ENCODE data around the gene TECTA.

Gene TECTA

GRCh38 chr11:121143921-121144320 lies 42.9 kb downstream of the TECTA start:
- no peak for DNase-seq
- no peaks in the 10 kb centered on the region for H3K9me2 ChIP-seq (replicated peaks; ENCODE audit: insufficient read depth, low read length)
- no peaks in the 10 kb centered on the region for H3K36me3 ChIP-seq (replicated peaks; ENCODE audit: insufficient read depth, low read length)
- no peak overlapping the region for H3K9ac ChIP-seq (ENCODE audit: low read length)
- no peak overlapping the region for H3K4me2 ChIP-seq (ENCODE audit: low read depth, low read length)
- no peak overlapping the region for H3K27ac ChIP-seq (ENCODE audit: low read length)
- H3K79me2 ChIP-seq (ENCODE audit: low read length), result no peaks in the 10 kb centered on the region
- H3K4me3 ChIP-seq (ENCODE audit: low read length), result no peak overlapping the region
- no peak overlapping the region for H2AFZ ChIP-seq (ENCODE audit: low read length)
- H3F3A ChIP-seq (ENCODE audit: insufficient read depth, low read length), result no peaks in the 10 kb centered on the region
- H3K4me1 ChIP-seq (ENCODE audit: low read length), result no peaks in the 10 kb centered on the region
- no peaks in the 10 kb centered on the region for H3K27me3 ChIP-seq (replicated peaks; ENCODE audit: insufficient read depth, low read length)
- no peaks in the 10 kb centered on the region for H3K9me3 ChIP-seq (replicated peaks; ENCODE audit: insufficient read depth, low read length)
- H4K20me1 ChIP-seq (ENCODE audit: insufficient read depth, low read length), result no peaks in the 10 kb centered on the region
- TF ChIP-seq, protein P1, sequence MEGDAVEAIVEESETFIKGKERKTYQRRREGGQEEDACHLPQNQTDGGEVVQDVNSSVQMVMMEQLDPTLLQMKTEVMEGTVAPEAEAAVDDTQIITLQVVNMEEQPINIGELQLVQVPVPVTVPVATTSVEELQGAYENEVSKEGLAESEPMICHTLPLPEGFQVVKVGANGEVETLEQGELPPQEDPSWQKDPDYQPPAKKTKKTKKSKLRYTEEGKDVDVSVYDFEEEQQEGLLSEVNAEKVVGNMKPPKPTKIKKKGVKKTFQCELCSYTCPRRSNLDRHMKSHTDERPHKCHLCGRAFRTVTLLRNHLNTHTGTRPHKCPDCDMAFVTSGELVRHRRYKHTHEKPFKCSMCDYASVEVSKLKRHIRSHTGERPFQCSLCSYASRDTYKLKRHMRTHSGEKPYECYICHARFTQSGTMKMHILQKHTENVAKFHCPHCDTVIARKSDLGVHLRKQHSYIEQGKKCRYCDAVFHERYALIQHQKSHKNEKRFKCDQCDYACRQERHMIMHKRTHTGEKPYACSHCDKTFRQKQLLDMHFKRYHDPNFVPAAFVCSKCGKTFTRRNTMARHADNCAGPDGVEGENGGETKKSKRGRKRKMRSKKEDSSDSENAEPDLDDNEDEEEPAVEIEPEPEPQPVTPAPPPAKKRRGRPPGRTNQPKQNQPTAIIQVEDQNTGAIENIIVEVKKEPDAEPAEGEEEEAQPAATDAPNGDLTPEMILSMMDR (IDR thresholded peaks at IDR 0.05; ENCODE audit: low read length), result no peak
- no peak for TF ChIP-seq EZH2phosphoT487 (IDR thresholded peaks at IDR 0.05; ENCODE audit: low read length)
- no peak for TF ChIP-seq EZH2 (optimal IDR thresholded peaks at IDR 0.05; ENCODE audit: low read depth, low read length)

GRCh38 chr11:121144723-121145122 lies 43.7 kb downstream of the TECTA start:
- no peaks in the 10 kb centered on the region for H3K27me3 ChIP-seq (replicated peaks; ENCODE audit: insufficient read depth, low read length)
- TF ChIP-seq EZH2 (optimal IDR thresholded peaks at IDR 0.05; ENCODE audit: low read depth, low read length) (no peak), EZH2phosphoT487 (IDR thresholded peaks at IDR 0.05; ENCODE audit: low read length) (no peak)
- TF ChIP-seq, protein P1 (IDR thresholded peaks at IDR 0.05; ENCODE audit: low read length), result no peak
- H2AFZ ChIP-seq (ENCODE audit: low read length), result no peak overlapping the region
- H3K9ac ChIP-seq (ENCODE audit: low read length), result no peak overlapping the region
- H3F3A ChIP-seq (ENCODE audit: insufficient read depth, low read length), result no peaks in the 10 kb centered on the region
- H4K20me1 ChIP-seq (ENCODE audit: insufficient read depth, low read length), result no peaks in the 10 kb centered on the region
- no peaks in the 10 kb centered on the region for H3K79me2 ChIP-seq (ENCODE audit: low read length)
- no peaks in the 10 kb centered on the region for H3K9me2 ChIP-seq (replicated peaks; ENCODE audit: insufficient read depth, low read length)
- no peak overlapping the region for H3K4me3 ChIP-seq (ENCODE audit: low read length)
- no peak overlapping the region for H3K4me2 ChIP-seq (ENCODE audit: low read depth, low read length)
- H3K36me3 ChIP-seq (replicated peaks; ENCODE audit: insufficient read depth, low read length), result no peaks in the 10 kb centered on the region
- H3K9me3 ChIP-seq (replicated peaks; ENCODE audit: insufficient read depth, low read length), result no peaks in the 10 kb centered on the region
- DNase-seq, result no peak
- H3K4me1 ChIP-seq (ENCODE audit: low read length), result no peaks in the 10 kb centered on the region
- H3K27ac ChIP-seq (ENCODE audit: low read length), result no peak overlapping the region

- H3K4me1 ChIP-seq (ENCODE audit: low read length), result no peaks in the 10 kb centered on the region
- H3K9me2 ChIP-seq (replicated peaks; ENCODE audit: insufficient read depth, low read length), result no peaks in the 10 kb centered on the region
- no peak overlapping the region for H2AFZ ChIP-seq (ENCODE audit: low read length)
- no peaks in the 10 kb centered on the region for H3K9me3 ChIP-seq (replicated peaks; ENCODE audit: insufficient read depth, low read length)
- H3K27ac ChIP-seq (ENCODE audit: low read length), result no peak overlapping the region
- no peak for DNase-seq
- no peaks in the 10 kb centered on the region for H4K20me1 ChIP-seq (ENCODE audit: insufficient read depth, low read length)
- no peaks in the 10 kb centered on the region for H3K27me3 ChIP-seq (replicated peaks; ENCODE audit: insufficient read depth, low read length)
- H3K4me2 ChIP-seq (ENCODE audit: low read depth, low read length), result no peak overlapping the region
- no peak overlapping the region for H3K4me3 ChIP-seq (ENCODE audit: low read length)
- no peaks in the 10 kb centered on the region for H3F3A ChIP-seq (ENCODE audit: insufficient read depth, low read length)
- no peaks in the 10 kb centered on the region for H3K79me2 ChIP-seq (ENCODE audit: low read length)
- H3K9ac ChIP-seq (ENCODE audit: low read length), result no peak overlapping the region
- TF ChIP-seq, protein P1 (IDR thresholded peaks at IDR 0.05; ENCODE audit: low read length), result no peak
- TF ChIP-seq EZH2phosphoT487 (IDR thresholded peaks at IDR 0.05; ENCODE audit: low read length) (no peak), EZH2 (optimal IDR thresholded peaks at IDR 0.05; ENCODE audit: low read depth, low read length) (no peak)
- H3K36me3 ChIP-seq (replicated peaks; ENCODE audit: insufficient read depth, low read length), result no peaks in the 10 kb centered on the region
Observed at GRCh38 chr11:121145826-121146225, 44.8 kb downstream of the TECTA start.

Data from MM.1S (cell line).